ENCODE measurements around the gene CMTM4.
"Not testable (repeated sequence)": the region's sequence is repeated elsewhere in the genome, so short reads cannot be mapped to it uniquely, and the experiment has no call there.

CMTM4 gene

DNA sequence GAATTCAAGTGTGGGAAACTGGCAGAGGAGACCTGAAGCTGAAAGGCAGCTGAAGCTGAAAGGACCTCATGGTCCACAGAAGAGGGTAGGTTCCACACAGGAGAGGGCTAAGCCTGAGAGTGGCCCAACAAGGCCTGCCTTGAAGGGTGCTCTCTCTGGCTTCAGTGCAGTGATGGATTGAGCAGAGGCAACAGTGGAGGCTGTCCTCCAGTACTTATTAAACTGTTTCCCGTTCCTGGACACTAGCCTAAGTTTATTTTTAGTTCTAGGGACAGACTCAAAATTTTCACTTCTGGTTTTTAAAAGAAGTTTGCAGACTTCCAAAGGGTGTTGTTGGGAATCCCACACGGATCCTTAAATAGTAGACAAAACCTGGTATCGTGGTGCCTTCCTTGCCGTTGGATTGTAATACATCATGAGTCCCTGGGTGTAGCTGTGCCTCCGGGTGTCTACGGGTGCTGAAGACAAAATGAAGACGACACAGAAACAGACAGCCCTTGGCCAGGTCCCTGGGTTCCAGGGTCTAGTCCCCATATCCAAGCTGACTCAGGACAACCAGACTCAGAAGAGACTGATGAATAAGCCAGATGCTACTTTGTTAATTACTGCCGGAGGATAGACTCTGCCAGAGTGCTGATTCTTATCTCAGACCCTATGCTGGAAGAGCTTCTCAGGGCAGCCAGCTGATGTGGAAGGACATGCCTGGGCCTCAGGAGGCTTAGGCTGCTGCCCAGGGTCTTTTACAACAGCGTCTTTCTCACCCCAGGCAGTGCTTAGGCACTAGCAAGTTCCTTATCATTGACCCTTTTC, 7.1 kb upstream of the CMTM4 start:
- no peak for DNase-seq

DNA sequence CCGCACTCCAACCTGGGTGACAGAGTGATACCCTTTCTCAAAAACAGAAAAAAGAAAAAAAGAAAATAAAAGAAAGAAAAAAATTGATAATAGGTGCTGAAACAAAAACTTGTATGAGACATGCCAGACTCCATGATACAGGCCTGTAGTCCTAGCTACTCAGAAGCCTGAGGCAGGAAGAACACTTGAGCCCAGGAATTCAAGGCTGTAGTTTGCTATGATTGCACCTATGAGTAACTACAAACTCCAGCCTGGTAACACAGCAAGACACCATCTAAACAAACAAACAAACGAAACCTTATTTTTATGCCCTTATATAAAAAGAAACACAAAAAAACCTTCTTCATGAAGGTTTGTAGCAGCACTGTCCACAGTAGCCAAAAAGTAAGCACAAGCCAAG, 5.0 kb upstream of the CMTM4 start:
- no peak for DNase-seq

DNA sequence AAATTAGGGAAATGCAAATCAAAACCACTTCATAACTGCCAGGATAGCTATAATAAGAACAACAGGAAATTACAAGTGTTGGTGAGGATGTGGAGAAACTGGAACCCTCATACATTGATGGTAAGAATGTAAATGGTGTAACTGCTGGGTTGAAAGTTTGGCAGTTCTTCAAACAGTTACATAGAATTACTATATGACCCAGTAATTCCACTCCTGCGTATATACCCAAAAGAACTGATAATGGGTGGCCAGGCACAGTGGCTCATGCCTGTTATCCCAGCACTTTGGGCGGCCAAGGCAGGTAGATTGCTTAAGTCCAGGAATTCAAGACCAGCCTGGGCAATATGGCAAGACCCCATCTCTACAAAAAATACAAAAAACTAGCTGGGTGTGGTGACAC, 4.5 kb upstream of the CMTM4 start:
- DNase-seq: no peak

DNA sequence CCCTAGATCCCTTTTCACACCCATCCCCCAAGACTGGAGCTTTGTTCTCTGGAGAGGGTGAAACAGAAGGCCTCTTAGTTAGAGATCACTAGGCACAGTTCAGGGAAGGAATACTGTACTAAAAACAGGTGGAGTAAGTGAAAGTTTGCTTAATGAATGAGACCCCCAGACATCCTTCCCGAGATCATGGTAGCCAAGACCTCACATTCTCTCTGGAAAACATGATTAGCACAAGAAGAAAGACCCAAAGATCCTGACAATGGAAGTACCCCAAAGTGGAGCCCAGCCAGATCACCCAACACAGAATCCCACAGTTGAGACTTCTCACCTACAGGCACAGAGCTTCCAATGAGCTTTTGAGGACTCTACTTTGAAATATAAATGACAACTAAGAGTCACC, 3.4 kb upstream of the CMTM4 start:
- DNase-seq: no peak

DNA sequence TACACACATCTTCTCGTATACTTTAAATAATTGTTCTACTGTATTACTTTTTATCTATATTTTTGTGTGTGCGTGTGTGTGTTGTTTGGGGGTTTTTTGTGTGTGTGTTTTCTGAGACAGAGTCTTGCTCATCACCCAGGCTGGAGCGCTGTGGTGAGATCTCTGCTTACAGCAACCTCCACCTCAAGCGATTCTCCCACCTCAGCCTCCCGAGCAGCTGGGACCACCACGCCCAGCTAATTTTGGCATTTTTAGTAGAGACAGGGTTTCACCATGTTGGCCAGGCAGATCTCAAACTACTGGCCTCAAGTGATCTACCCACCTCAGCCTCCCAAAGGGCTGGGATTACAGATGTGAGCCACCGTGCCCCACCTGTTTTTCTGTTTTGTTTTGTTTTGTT, 1.5 kb upstream of the CMTM4 start:
- no peak for DNase-seq

DNA sequence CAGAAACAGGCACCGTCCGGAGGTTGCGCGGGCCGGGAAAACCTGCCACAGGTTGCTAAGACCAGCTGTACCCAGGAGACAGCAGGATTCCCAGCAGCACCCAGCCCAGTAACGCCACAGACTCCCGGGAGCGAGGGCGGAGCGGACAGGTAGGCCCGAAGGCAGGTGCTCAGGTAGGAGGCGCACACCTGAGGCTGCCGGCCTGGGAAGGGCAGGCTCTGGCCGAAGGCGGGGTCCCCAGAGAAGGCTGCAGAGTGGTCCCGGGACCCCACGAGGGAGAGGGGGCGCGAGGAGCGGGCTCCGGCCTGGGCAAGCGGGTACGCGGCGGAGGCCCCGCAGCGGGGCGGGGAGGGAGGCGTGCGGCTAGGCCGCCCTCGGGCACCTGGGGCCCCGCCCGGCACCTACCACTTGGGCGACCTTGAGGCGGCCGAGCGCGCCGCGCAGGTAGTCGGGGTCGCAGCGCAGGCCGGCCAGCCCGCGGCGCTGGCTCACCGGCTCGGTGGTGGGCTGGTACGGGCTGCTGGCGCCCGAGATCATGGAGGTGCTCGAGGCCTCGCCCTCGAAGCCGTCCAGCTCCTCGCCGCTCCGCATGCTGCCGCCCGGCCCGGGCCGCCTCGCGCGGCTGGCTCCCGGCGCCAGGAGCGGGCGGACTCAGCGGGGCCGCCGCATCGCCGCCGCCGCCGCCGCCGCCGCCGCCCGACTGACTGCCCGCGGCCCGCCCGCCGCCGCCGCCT, 441 bp downstream of the CMTM4 start:
- DNase-seq: no peak

DNA sequence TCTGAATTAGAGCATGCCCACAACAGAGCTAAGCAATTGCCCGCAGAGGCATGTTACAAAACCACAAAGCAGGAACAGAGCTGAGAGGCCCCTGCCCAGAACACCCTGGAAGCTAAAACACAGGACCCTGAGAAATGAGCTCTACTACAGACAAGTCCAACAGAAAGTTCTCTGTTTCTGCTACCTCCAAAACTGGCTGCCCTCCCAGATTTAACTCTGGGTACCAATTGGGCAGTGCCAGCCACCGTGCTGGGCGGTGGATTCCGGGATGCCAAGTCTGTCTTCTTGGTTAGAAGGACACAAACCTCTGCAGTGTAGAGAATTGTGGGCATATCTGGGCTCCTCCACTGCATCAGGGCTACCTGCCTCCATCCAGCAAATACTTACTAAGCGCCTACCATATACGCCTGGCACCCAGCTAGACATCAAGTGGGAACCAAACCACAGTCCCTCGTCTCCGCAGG, 1.0 kb downstream of the CMTM4 start:
- DNase-seq: peak in 1 of 2 donors; percentile 5

DNA sequence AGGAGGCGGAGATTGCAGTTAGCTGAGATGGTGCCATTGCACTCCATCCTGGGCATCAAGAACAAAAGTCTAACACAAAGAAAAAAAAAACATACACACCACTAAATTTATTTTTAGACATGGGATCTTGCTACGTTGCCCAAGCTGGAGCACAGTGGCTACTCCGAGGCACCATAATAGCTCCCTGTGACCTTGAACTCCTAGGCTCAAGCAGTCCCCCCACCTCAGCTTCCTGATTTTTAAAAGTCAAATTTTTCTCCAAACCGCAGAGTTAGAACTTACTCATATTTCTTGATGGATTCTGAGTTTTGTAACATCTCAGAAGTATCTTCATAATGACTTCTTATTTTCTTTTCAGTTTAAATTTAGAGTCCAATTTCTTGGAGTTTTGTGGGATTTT, 3.4 kb downstream of the CMTM4 start:
- no peak for DNase-seq

DNA sequence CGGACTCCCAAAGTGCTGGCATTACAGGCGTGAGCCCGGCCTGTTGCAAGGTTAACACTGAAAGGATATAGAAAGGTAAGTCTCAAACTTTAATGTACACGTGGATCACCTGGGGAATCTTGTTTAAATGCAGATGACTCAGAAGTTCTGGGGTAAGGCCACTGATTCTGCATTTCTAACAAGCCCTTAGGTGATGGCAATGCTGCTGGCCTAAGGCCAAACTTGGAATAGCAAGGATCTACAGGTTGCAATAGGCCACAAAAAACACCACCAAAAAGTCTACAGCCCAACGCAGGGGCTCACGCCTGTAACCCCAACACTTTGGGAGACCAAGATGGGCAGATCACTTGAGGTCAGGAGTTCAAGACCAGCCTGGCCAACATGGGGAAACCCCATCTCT, 4.2 kb downstream of the CMTM4 start:
- no peak for DNase-seq

DNA sequence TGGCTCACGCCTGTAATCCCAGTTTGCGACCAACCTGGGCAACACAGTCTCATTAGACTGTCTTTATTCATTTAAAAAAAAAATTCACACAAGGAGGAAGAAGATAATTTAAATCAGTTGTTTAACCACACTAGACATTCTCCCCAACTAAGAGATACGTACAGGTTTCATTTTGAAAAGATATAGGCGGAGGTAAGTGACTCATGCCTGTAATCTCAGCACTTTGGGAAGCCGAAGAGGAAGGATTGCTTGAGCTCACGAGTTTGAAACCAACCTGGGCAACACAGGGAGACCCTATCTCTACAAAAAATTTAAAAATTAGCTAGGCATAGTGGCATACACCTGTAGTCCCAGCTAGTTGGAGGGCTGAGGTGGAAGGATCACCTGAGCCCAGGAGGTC, 5.3 kb downstream of the CMTM4 start:
- DNase-seq: no peak

DNA sequence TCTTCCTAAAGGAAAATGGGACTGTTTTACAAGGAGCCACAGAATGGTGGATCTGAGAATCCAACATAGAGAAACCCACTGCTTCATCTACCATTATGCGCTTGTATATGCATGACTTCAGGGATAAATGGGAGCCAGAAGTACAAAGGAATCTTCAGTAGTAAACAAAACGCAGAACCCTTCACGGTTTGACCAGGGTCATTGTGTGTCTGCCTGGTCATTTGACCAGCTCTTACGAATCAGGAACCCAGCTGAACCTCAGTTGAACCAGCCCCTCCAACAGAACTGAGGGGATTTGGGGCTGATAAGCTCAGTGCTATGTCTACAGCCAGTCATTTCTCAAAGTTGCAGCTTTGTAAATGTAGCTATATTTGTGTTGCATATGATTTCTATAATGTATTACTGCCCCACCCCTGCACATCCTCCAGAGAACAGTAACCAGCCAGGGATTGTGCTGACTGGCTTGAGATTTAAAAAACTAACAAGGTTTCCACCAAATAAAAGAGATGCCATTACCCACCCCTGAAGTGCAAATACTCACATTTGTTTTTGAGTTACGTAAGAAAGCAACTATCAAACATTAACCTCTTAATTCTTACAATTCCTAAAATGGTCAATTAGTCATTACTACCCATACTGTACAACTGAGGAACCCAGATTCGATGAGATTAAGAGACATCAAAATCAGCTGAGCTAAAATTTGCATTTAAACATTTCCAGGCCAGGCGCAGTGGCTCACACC, 6.3 kb downstream of the CMTM4 start:
- no peak for DNase-seq

DNA sequence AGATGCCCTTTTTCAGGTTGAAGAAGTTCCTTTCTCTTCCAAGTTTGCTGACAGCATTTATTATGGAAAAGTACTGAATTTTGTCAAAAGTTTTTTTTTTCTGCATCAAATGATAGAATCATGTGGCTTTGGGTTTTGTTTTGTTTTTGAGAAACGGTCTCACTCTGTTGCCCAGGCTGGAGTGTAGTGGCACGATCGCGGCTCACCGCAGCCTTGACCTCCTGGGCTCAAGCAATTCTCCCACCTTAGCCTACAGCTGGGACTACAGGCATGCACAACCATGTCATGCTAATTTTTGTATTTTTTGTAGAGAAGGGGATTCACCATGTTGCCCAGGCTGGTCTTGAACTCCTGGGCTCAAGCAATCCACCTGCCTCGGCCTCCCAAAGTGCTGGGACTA, 7.3 kb downstream of the CMTM4 start:
- DNase-seq: no peak

DNA sequence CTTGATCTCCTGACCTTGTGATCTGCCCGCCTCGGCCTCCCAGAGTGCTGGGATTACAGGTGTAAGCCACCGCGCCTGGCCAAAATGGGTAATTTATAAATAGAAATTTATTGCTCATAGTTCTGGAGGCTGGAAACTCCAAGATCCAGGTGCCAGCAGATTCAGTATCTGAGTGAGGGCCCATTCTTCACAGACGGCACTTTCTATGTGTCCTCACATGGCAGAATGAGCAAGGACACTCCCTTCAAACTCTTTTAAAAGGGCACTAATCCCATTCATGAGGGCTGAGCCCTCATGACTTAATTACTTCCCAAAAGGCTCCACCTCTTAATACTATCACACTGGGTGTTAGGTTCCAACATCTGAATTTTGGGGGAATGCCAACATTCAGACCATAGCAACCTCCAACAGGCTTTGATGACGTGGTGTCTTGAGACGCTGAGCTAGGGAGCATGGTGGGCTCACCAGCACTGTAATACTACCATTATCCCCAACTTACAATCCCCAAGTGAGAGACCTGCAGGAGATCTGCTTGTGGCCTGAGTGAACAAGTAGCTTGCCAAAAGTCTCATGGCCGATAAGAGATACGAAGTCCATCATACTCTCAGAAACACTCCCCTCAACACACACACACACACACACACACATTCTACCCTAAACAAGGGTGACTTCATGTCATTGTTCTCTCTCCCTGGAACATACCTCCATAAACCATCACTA, 8.5 kb downstream of the CMTM4 start:
- no peak for DNase-seq

DNA sequence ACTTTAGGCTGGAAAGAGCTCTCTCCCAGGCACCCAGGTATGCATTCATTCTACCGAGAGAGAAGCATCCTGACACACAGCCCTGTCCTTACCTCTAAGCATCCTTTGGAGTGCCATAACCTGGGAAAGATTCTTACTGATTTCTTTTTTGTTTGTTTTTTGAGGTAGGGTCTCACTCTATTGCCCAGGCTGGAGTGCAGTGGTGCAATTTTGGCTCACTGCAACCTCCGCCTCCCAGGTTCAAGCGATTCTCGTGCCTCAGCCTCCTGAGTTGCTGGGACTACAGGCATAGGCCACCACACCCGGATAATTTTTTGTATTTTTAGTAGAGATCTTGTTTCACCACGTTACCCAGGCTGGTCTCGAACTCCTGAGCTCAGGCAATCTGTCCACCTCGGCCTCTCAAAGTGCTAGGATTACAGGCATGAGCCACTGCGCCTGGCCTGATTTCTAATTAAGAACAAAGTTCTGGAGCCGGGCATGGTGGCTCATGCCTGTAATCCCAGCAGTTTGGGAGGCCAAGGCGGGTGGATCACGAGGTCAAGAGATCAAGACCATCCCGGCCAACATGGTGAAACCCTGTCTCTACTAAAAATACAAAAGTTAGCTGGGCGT, 10.9 kb downstream of the CMTM4 start:
- DNase-seq: not testable (repeated sequence)

DNA sequence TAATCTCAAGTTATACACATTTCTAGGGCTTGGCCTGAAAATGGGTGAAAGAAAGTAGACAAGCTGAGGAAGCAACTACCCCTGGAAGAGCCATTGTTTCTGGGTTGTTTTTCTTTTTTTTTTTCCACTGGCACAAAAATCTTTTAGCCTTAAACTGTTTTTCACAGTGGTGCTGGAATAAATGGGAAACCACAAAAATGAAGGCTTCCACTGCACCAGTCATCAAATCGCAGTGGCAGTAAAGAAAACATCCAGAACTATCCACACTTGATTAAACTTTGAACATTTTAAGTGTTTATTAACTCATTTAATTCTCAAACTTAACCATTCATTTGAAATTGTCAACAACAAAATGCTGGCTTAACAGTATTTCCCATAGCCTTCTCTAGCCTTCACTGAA, 14.3 kb downstream of the CMTM4 start:
- DNase-seq: no peak

DNA sequence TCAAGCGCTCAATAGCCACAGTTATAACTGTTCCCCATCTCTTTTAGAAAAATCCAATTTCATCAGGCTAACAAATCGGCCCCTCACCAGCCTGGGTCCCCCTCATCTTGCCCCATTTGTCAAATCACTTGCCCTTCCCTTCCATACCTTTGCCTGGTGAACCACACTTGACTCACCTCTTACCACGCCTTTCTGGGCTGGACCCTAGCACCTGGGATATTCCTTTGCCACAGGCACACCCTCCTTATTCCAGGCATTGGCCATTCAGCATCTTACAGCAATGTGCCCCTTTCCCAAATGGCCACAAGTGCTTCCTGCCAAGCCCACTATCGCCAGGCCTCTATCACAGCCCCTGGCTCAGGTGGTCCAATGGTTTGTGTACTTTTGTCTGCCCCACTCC, 14.9 kb downstream of the CMTM4 start:
- DNase-seq: no peak

DNA sequence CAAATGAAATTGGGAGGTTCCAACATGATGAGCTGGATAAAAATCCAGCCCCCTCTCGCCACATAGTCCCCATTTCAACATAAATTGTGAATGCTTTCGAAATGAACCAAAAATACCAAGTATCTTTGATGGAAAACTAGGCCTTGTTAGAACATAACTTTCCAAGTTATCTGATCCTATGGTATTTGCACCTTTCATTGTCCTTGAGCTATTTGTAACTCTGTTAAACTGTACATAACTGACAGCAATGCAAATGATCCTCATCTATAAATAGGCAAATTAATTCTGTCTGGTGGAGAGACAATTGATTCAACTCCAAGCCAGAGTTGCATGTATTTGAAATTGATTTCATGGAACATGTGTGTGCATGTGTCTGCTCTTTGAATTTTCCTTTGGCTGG, 18.2 kb downstream of the CMTM4 start:
- DNase-seq: no peak

DNA sequence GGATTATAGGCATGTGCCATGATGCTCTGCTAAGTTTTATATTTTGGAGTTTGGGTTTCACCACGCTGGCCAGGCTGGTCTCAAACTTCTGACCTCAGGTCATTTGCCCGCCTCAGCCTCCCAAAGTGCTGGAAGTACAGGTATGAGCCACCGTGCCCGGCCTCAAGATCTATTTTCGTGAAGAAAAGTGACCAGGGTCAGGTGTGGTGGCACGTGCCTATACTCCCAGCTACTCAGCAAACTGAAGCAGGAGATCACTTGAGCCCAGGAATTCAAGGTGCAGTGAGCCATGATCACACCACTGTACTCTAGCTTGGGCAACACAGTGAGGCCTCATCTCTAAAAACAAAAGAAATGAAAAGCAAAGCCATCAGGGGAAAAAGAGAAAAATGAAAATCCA, 18.7 kb downstream of the CMTM4 start:
- DNase-seq: no peak

DNA sequence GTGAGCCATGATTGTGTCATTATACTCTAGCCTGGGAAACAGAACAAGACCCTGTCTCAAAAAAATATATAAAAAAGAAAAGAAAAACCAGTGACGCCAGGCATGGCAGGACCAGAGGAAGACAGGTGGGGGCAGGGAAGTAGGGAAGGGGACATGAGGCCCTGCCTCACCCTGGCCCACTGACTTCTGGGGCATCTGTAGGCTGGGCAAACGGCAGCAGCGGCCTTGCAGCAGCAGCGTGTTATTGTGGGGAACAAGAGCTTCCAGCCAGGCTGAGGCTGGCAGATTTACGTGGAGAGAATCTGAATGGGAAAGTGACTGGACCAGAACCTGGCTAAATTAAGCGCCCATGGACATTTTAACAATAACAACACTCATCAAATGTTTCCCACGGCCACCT, 19.4 kb downstream of the CMTM4 start:
- DNase-seq: no peak

DNA sequence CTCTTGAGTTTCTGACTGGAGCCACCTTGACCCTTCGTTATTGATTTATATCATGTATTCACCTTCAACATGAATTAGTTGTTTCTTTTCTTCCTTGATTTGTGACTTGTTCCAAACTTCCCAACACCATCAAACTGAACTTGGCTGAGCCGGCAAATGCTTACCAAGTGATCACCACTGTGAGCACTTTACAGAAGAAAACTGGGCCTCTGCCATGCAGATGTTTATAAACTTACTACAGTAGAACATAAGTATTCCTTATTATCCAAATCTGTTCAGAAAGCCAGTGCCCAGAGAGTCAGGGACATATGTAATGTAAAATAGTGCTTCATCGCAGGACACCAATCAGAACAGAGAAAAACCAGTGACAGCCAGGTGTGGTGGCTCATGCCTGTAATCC, 19.9 kb downstream of the CMTM4 start:
- no peak for DNase-seq

DNA sequence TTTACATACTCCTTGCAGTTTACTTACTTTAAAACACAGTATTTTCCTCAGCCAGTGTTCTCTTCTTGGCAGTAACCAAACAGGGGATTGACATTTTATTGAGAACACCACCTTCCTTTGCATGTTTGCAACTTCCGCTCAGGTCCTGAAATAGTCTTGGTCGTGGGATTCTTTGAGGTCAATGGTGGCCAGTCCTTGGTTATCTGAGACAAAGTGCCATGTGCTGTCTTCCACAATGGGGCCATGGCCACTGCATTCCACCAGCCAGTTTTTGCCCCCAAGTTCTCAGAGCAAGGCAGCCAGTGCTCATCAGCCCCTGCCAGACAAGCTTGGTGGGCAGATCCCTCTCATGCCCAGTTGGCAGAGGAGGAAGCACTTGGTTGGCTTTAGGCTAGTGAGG, 22.9 kb downstream of the CMTM4 start:
- DNase-seq: no peak

DNA sequence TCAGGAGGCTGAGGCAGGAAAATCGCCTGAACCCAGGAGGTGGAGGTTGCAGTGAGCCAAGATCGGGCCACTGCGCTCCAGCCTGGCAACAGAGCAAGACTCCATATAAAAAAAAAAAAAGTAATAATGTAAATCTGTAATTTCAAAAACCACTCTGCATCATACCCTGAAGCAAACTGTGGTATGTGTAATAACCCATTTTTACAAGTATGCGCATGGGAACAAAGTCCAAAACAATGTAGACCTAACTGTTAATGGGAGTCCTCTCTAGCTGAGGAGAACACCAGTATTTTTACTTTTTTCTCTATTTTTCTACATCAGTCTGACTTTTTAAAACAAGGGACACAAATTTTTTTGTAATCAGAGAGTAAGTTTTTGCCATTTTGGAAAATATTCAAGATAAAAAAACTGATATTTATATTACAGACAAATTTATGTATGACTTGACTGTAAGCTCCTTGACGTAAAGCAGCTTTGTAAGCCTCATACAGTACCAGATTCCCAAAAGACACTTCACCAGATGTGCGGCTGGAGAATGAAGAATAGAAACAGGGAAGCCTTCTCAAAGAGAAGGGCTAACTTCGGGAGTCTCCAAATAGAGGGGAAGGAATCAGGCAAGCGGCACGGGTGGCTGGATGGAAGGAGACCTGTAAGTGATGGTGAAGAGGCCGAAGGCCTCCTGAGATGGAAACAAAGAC, 25.7 kb downstream of the CMTM4 start:
- DNase-seq: no peak

Measured in CD4-positive, alpha-beta T cell treated with Interferon alpha-2 for 1 hour (primary cell).